PC-9 (cell line): ENCODE measurements around the gene XXYLT1. TPM values are rescaled to one million over a fixed set of nuclear protein-coding genes. Genes with fewer than 3 reads are reported as not detected.

ENCODE experiments used
- BruUV-seq: library from RNA; stranded (reverse); fragments of 400-500 nt; replicated peaks from 2 replicates; lab custom pipeline; 2021; lab: Mats Ljungman, UMichigan
- CTCF ChIA-PET: fragments of 300-600 bp; sonication (Branson Sonifier 250); formaldehyde crosslinking; loops from one replicate; lab custom pipeline; 2022; ENCODE audit warnings: antibody characterized with exemption; lab: Charles Lee
- POLR2A ChIA-PET: fragments of 300-600 bp; sonication (Branson Sonifier 250); formaldehyde crosslinking; loops from one replicate; lab custom pipeline; 2022; ENCODE audit warnings: antibody characterized with exemption; ENCODE audit not compliant: unreplicated experiment; lab: Charles Lee
- DNase-seq, 2 experiments: peaks; one replicate each; pipeline versions ENCODE4 v3.0.0 to v3.0.0-alpha.2; 2015 to 2022; ENCODE audit warnings: mixed read lengths in 1 of 2
- H2AFZ ChIP-seq: fragments of 200-600 bp; sonication (generic); 2 replicates; pipeline ENCODE4 v1.8.1; 2017; ENCODE audit warnings: antibody characterized with exemption
- H3F3A ChIP-seq: fragments of 200-600 bp; sonication (generic); 2 replicates; pipeline ENCODE4 v1.8.1; 2017; ENCODE audit warnings: antibody characterized with exemption, mild to moderate bottlenecking, low read depth; ENCODE audit not compliant: insufficient read depth
- H3K27ac ChIP-seq: fragments of 200-600 bp; sonication (generic); 2 replicates; pipeline ENCODE4 v1.6.1; 2016; ENCODE audit warnings: mixed run types
- H3K27me3 ChIP-seq: fragments of 200-600 bp; sonication (generic); 2 replicates; pipeline ENCODE4 v1.6.1; 2016; ENCODE audit warnings: low read depth, mixed run types; ENCODE audit not compliant: insufficient read depth
- H3K36me3 ChIP-seq: fragments of 200-600 bp; sonication (generic); 2 replicates; pipeline ENCODE4 v1.6.1; 2016; ENCODE audit warnings: low read depth, mixed run types
- H3K4me1 ChIP-seq: fragments of 200-600 bp; sonication (generic); replicated peaks from 2 replicates; pipeline ENCODE4 v1.6.1; 2016; ENCODE audit warnings: mixed run types; ENCODE audit not compliant: insufficient read depth
- H3K4me2 ChIP-seq: fragments of 200-600 bp; sonication (generic); 2 replicates; pipeline ENCODE4 v1.6.1; 2017; ENCODE audit warnings: mixed run types
- H3K4me3 ChIP-seq: fragments of 200-600 bp; sonication (generic); 2 replicates; pipeline ENCODE4 v1.6.1; 2016; ENCODE audit warnings: mixed run types
- H3K79me2 ChIP-seq: fragments of 200-600 bp; sonication (generic); 2 replicates; pipeline ENCODE4 v1.6.1; 2017; ENCODE audit warnings: low read depth, mixed run types
- H3K9me2 ChIP-seq: fragments of 200-600 bp; sonication (generic); 2 replicates; pipeline ENCODE4 v1.8.1; 2017; ENCODE audit warnings: mild to moderate bottlenecking; ENCODE audit not compliant: insufficient read depth
- H3K9me3 ChIP-seq: fragments of 200-600 bp; sonication (generic); 2 replicates; pipeline ENCODE4 v1.8.1; 2016; ENCODE audit warnings: low read depth; ENCODE audit not compliant: insufficient read depth
- H4K20me1 ChIP-seq: fragments of 200-600 bp; sonication (generic); 2 replicates; pipeline ENCODE4 v1.8.1; 2017; ENCODE audit not compliant: insufficient read depth
- EZH2 ChIP-seq: fragments of 200-600 bp; sonication (generic); IDR thresholded peaks from 2 replicates; pipeline ENCODE4 v1.8.0; 2017; ENCODE audit warnings: antibody characterized with exemption, low read depth
- intact Hi-C: fragments of 100-400 bp; cut with micrococcal nuclease; formaldehyde crosslinking; loops from one replicate; pipeline ENCODE4 v1.10.0; 2022; ENCODE audit not compliant: unreplicated experiment
- total RNA-seq: library from RNA; stranded (reverse); gene quantifications from 2 replicates; pipeline ENCODE4 v1.2.3, GENCODE V29; 2021
- TF ChIP-seq, protein P1 (sequence below): fragments of 200-600 bp; sonication (generic); conservative IDR thresholded peaks from 2 replicates; pipeline ENCODE4 v1.6.1; 2017; ENCODE audit warnings: mixed run types, antibody characterized with exemption, mild to moderate bottlenecking, moderate library complexity

The XXYLT1 gene
- total RNA-seq, 1 experiment from 2014 or later: 13.3 TPM

DNA sequence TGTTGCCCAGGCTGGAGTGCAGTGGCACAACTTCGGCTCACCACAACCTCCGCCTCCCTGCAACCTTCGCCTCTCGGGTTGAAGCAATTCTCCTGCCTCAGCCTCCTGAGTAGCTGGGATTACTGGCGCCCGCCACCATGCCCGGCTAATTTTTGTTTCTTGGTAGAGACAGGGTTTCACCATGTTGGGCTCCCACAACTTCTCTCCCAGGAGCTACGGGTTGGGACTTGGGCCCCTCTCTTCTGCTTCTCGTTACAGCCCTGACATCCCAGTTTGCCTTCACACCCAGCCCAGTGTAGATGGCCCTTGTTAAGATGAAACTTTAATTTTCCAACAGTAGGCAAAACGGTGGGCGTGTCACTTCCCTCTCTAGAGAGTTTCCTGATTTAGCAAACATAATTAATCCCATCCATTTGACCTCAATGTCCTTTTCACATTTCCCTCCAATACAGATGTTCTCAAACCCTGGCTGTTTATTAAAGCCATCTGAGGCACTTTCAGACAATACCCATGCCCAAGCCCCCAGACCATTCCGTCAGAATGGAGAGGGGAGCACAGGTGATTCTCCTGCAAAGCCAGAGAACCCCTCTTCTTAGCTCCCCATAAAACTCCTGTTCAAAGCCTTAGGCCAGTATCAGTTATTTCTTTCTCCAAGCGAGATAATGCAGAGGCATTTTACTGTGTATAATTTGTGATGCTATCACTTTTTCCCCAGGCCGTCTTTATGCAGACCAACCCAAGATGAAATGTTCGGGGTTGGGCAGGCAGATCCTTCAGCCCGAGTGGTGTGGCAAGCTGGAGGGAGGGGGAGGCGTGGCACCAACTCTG is 245.7 kb downstream of the XXYLT1 start:
- H3K9me3 ChIP-seq: peaks cover 3% of the 10 kb centered on the region; the same call in 1 of the 2 replicates
- peaks cover 12% of the 10 kb centered on the region for H3F3A ChIP-seq
- no peak overlapping the region for H3K4me2 ChIP-seq
- H3K79me2 ChIP-seq: no peaks in the 10 kb centered on the region
- no peaks in the 10 kb centered on the region for H3K36me3 ChIP-seq
- no peak for DNase-seq
- no TSS peak for BruUV-seq
- H2AFZ ChIP-seq: no peak overlapping the region
- intact Hi-C loops: no loop called here
- TF ChIP-seq, protein P1, sequence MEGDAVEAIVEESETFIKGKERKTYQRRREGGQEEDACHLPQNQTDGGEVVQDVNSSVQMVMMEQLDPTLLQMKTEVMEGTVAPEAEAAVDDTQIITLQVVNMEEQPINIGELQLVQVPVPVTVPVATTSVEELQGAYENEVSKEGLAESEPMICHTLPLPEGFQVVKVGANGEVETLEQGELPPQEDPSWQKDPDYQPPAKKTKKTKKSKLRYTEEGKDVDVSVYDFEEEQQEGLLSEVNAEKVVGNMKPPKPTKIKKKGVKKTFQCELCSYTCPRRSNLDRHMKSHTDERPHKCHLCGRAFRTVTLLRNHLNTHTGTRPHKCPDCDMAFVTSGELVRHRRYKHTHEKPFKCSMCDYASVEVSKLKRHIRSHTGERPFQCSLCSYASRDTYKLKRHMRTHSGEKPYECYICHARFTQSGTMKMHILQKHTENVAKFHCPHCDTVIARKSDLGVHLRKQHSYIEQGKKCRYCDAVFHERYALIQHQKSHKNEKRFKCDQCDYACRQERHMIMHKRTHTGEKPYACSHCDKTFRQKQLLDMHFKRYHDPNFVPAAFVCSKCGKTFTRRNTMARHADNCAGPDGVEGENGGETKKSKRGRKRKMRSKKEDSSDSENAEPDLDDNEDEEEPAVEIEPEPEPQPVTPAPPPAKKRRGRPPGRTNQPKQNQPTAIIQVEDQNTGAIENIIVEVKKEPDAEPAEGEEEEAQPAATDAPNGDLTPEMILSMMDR: no peak
- TF ChIP-seq EZH2: no peak
- no peaks in the 10 kb centered on the region for H4K20me1 ChIP-seq
- ChIA-PET POLR2A (no interaction called here), CTCF (no interaction called here)
- H3K4me3 ChIP-seq: no peak overlapping the region
- H3K4me1 ChIP-seq: peaks cover 11% of the 10 kb centered on the region
- H3K9me2 ChIP-seq: no peaks in the 10 kb centered on the region
- H3K27ac ChIP-seq: no peak overlapping the region
- no peaks in the 10 kb centered on the region for H3K27me3 ChIP-seq

DNA sequence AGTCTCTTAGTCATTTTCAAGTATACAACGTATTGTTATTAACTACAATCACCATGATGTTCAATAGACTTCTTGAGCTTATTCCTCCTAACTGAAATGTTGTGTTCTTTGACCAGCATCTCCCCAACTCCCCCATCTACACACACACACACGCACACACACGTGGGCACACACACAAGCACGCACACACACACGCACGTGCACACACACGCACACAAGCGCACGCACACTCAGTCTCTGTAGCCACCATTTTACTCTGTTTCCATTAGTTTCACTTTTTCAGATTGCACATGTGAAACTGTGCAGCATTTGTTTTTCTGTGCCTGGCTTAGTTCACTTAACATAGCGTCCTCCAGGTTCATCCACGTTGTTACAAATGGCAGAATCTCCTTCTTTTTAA is 247.0 kb downstream of the XXYLT1 start:
- Histone ChIP-seq H4K20me1 (no peaks in the 10 kb centered on the region), H3K27me3 (no peaks in the 10 kb centered on the region; the same call in 1 of the 2 replicates), H3K9me2 (no peaks in the 10 kb centered on the region), H3K9me3 (peaks cover 7% of the 10 kb centered on the region; the same call in 1 of the 2 replicates), H2AFZ (no peak overlapping the region), H3K4me1 (peaks cover 4% of the 10 kb centered on the region; the same call in 1 of the 2 replicates), H3K4me3 (no peak overlapping the region), H3K4me2 (no peak overlapping the region), H3K79me2 (no peaks in the 10 kb centered on the region), H3F3A (peaks cover under 1% of the 10 kb centered on the region; the same call in 1 of the 2 replicates), H3K27ac (no peak overlapping the region), H3K36me3 (no peaks in the 10 kb centered on the region)
- POLR2A ChIA-PET: interaction anchor here (0.6 kb wide), 1 partner anchor 500 kb away, joined by 3 read pairs; no protein-coding TSS in a partner anchor
- intact Hi-C loops: no loop called here
- no peak for TF ChIP-seq EZH2
- TF ChIP-seq, protein P1: no peak
- no TSS peak for BruUV-seq
- no peak for DNase-seq
- CTCF ChIA-PET: no interaction called here

DNA sequence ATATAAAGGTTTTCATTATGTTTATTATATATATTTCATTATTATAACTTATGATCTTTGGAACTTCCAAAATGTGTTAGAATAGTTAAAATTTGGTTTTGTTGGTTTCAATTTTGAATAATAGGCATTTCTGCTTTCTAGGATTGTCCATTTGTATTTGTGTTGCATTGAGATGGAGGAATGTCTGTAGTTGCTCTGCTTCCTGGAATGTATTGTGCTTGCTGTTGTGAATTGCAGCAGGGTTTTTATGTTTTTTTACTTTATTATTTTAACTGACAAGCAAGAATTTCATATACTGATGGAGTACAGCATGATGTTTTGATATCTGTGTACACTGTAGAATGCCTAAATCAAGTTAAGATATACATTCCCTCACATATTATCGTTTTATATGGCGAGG is 247.4 kb downstream of the XXYLT1 start:
- H3K4me3 ChIP-seq: no peak overlapping the region
- H3K9me2 ChIP-seq: no peaks in the 10 kb centered on the region
- TF ChIP-seq, protein P1: no peak
- TF ChIP-seq EZH2: no peak
- BruUV-seq: no TSS peak
- CTCF ChIA-PET: no interaction called here
- no peaks in the 10 kb centered on the region for H3K79me2 ChIP-seq
- H3K27me3 ChIP-seq: no peaks in the 10 kb centered on the region; the same call in 1 of the 2 replicates
- no peak overlapping the region for H3K27ac ChIP-seq
- intact Hi-C loops: no loop called here
- no peaks in the 10 kb centered on the region for H3F3A ChIP-seq
- peaks cover 7% of the 10 kb centered on the region; the same call in 1 of the 2 replicates for H3K9me3 ChIP-seq
- no peak for DNase-seq
- H4K20me1 ChIP-seq: no peaks in the 10 kb centered on the region
- H3K36me3 ChIP-seq: no peaks in the 10 kb centered on the region
- H3K4me1 ChIP-seq: peaks cover 4% of the 10 kb centered on the region; the same call in 1 of the 2 replicates
- no peak overlapping the region for H3K4me2 ChIP-seq
- POLR2A ChIA-PET: no interaction called here
- H2AFZ ChIP-seq: no peak overlapping the region
